H4 (cell line): ENCODE data around the gene ZNF511. TPM values are rescaled to one million over a fixed set of nuclear protein-coding genes. Genes with fewer than 3 reads are reported as not detected.
"Not testable (repeated sequence)": the region's sequence is repeated elsewhere in the genome, so short reads cannot be mapped to it uniquely, and the experiment has no call there.

Experiments
- DNase-seq: peaks from one replicate; pipeline ENCODE4 v3.0.0-alpha.2; 2015; ENCODE audit warnings: low spot score
- total RNA-seq: library from RNA; depleted of rRNA; stranded (reverse); fragments of >200 nt; shearing (Covaris generic); gene quantifications from 2 replicates; pipeline ENCODE4 v1.2.3, GENCODE V29; 2014; rRNA removed

ZNF511 gene, protein sequence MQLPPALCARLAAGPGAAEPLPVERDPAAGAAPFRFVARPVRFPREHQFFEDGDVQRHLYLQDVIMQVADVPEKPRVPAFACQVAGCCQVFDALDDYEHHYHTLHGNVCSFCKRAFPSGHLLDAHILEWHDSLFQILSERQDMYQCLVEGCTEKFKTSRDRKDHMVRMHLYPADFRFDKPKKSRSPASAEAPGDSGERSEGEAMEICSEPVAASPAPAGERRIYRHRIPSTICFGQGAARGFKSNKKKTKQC
- total RNA-seq = 53.2 and 66.3 TPM in 2 replicates

DNA sequence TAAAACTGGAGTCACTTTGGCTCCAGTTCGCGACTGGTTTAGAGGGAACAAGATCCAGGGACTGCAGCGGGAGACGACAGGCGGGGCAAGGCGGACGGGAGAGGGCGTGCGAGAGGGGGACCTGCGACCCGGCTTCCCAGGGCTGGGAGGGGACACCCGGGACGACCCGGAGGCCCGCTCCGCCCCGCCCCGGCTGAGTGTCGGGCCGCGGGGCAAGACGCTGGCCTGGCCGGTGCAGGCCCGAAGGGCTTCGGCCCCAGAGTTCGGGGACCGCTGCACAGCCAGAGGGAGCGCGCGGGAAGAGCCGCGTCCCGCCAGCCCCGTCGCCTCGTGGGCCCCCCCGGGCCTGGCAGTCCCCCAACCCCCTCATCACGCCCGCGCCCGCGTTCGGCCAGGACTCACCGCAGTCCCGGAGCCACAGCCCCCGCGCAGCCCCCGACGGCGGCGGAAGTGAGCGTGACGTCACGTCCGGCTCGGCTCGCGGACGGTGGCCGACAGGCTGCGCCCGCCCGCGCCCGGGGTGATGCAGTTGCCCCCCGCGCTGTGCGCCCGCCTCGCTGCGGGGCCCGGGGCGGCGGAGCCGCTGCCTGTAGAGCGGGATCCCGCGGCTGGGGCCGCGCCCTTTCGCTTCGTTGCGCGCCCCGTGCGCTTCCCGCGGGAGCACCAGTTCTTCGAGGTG is at the start of gene ZNF511, which contains the start of gene TUBGCP2:
Gene ZNF511, plus strand, starts transcription at position 494 of the 679 bp plus-strand sequence. Its CDS starts 30 bp downstream, at position 524.
Gene TUBGCP2, minus strand, starts transcription at position 452 of the 679 bp plus-strand sequence. CDS start 5,931 bp downstream, outside the sequence.
- peak; percentile 68 for DNase-seq

DNA sequence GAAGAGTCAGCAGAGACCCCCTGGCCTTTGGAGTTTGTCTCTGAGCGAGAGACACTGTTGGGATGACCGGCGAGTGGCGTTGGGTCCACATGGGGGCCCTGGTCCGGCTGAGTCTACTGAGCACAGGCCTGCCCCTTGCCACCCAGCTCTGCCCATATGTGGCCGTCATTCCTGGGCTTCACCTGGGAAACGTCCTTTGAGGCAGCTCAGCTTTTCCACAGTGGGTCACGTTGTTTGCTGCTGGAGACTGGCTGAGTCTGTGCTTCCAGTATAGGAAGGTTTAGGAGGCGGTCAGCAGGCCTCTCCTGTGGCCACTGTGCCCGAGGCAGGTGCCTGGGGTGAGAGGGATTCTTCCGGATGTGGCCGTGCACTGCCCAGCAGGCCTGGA is 49.1 kb upstream of the ZNF511 start:
- no peak for DNase-seq

DNA sequence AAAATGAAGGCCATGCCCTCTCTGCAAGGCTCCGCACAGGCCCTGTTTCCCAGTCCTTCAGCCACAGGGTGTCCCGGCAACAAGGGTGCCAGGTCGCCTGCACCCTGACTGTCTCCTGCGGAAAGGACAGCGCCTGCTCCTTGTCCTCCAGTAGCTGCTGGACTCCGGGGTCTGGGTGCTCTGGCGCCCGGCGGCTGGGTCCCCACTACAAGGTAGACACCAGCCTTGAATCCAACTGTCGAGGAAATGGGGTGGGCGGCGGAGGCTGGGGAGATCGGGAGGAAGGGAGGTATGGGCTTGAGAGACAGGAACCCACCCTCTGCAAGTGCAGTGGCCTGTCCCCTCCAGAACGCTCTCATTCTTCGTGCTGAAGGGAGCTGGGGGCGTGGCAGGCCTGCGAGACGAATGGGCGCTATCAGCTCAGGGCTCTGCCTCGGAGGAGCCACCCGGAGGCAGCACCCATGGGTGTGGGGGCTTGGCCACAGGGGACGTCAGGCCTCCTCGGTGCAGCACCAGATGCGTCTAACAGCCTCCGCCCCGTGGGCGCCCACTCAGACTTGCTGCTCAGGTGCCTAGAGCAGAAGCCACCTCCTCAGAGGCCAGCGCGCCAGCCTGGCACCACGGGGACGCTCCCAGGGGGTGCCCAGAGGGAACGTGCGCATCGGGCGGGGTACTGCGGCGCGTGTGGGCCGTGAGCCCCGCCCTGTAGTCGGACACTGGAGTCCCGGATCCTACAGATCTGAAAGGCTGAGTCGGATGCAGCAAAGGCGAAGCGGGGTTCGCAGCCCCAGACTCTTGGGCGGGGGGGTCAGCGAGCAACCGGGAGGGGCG is 47.6 kb upstream of the ZNF511 start:
- DNase-seq = peak; percentile 20

DNA sequence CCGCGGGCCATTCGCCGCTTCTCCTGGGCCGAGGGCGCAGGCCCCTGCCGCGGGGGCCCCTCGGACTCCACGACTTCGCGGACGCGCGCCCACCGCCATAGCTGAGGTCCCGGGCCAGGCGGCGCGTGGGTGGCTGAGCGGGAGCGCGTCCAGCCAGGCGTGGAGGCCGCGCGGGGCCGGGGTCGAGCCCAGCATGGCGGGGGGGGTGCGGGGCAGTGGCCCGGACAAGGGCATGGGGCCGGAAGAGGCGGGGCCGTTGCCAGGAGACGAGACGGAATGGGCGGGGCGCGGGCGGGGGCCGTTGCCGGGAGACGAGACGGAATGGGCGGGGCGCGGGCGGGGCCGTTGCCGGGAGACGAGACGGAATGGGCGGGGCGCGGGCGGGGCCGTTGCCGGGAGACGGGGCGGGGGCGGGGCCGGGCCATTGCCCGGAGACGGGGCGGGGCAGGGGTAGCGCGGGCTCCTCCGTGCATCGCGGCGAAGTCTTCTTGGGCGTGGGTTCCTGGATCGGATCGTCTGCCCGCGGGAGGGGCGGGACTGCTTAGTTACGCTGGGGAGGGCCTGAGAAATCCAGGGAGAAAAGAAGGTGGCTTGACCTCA is 46.9 kb upstream of the ZNF511 start:
- DNase-seq = peak; percentile 40

DNA sequence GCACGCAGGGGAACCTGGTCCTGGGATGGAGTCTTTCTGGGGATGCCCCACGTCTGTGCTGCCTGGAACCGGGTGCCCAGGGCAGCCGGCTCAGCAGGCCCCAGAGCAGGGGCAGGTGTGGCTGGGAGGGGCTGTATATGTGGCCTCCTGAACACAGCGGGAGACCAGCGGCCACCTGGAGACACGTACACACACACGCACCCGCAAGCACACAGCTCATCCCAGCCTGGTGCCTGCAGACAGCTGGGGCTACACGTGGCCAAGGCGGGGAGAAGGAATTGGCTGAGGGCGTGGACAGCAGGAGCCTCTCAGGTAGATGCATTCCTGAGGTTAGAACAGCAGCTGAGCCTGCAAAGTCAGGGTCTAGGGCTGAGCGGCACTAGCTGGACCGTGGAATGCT is 46.0 kb upstream of the ZNF511 start:
- DNase-seq = no peak

DNA sequence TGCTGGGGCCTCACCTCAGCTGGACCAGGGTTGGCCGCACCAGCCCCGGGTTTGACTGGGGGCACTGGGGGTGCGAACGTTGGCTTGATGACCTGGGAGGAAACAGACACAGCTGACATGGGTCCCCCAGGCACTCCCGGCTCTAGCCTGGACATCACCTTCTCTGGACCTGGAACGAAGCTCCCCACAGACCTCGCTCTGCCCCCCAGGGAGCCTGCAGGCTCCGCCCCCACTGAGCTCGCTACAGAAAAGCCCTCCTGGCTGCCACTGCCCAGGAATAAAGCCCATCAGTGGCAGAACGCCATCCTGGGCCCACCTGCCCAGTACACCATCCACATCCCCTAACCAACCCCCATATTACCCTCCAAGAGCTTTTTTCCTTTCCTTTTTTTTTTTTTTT is 45.0 kb upstream of the ZNF511 start:
- DNase-seq = no peak

DNA sequence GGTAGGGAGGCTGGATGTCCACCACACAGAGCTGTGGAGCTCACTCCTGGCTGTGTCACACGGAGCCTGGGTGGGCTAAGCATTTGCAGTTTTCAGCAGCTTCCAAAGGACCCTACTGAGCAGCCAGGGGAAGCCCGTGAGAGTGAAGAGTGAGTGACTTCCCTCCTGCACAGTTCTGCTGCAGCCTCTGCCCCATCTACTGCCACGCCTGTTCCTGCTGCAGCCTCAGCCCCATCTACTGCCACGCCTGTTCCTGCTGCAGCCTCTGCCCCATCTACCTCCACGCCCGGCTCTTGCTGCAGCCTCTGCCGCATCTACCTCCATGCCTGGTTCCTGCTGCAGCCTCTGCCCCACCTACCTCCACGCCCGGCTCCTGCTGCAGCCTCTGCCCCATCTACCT is 44.3 kb upstream of the ZNF511 start:
- DNase-seq = no peak

DNA sequence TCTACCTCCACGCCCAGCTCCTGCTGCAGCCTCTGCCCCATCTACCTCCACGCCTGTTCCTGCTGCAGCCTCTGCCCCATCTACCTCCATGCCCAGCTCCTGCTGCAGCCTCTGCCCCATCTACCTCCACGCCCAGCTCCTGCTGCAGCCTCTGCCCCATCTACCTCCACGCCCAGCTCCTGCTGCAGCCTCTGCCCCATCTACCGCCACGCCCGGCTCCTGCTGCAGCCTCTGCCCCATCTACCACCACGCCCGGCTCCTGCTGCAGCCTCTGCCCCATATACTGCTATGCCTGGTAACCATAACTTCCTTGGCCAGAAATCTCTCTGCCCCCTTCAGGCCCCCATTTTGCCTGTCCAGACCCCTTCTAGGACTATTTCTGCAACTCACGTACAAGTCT is 43.7 kb upstream of the ZNF511 start:
- not testable (repeated sequence) for DNase-seq

DNA sequence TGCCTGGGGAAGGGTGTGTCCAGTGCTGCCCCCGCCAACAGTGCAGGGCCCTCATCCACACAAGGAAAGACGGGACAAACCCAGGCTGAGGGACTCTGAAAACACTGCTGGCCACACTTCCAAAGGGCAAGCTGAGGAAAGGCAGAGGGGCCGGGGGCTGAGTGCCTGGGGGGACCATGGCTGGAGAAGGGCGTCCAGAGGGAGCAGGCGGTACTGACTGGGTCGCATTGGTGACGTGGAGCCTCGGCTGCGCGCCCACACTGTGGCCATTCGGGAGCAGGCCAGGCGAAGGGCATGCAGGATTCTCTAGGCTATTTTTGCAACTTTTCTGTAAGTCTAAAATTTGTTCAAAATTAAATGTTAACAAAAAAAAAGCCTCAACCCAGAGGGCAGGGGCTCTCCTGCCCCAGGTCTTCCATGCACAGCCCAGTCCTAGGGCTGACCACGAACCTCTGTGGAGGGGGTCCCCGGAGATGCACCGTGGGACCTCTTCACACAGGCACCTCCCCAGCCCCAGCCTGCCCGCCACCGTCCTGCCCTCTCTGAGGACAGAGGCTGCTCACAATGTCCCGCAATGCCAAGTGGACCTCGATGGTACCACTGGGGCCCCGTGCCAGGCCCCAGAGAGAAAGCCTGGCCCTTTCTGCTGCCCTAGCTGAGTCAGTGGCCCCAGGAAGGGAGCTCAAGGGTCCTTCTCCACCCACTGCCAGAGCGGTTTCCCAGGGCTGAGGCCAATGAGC is 42.5 kb upstream of the ZNF511 start:
- DNase-seq = no peak

DNA sequence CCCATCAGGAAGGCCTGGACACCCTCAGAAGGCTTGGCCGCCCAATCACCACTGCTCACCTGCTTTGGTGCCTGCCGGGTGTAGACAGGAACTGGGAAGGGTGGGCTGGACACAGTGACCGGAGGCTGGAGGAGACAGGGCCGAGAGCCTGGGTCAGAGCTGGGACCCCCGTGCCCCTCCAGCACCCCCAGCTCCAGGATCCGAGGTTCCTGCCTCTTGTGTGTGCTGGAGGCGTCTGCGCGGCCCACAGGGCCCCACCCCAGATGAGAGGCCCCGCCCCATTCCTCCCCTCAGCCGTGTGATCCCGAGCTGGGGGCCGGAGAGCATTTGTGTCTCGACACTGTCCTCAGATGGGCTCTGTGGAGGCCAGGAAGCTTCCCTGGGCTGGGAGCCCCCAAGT is 41.4 kb upstream of the ZNF511 start:
- DNase-seq = no peak

DNA sequence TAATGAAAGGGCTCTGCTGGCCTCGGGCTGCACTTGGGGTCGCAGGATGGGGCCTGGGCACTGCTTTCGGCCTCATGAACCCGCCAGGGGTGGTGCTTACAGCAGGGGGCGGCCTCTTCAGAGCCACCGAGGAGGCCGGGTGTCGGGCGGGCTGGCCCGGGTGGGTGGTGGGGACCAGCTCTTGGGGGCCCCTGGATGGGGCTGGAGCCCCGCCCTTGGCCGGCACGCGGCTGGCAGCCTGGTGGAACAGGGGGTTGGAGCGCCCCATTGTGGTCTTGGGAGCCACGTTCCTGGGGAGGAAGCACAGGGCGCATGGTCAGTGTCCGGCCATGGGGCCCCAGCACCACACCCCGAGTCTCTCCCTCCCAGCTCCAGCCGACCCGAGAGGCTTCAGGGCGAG is 40.9 kb upstream of the ZNF511 start:
- DNase-seq = no peak

DNA sequence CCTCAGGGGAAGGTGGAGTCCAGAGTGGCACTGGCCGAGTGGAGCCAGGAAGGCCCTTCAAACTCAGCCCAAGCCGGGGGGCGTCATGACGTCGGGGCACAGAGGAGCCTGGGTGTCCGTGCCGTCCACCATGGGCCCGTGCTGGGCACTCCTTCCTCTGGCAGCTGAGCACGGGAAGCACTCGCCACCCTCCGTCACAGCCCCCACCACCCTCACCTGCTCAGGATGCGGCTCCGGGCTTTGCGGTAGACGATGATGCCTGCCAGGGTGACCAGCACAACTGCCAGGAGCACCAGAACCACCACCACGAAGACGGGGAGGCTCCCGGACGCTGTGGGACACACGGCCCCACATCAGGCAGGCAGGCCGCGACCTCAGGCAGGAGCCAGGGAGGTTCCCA is 40.2 kb upstream of the ZNF511 start:
- DNase-seq = no peak

DNA sequence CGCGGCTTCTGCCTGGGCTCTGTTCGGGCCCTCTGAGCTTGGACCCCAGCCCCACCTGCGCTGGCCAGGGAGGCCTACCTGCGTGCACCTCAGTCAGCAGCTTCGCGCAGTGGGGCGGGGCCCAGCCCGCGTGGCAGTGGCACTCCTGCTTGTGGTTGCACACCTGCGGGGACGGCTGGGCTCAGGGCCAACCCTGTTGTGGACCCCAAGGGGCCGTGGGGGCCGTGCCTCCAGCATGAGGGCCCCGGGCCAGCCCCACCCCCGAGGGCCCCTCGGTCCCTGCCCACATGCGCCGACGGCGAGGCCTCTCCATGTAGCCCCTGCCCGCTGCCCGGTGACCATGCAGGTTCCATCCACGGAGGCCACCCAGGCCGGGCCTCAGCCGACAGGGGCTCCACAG is 39.3 kb upstream of the ZNF511 start:
- no peak for DNase-seq

DNA sequence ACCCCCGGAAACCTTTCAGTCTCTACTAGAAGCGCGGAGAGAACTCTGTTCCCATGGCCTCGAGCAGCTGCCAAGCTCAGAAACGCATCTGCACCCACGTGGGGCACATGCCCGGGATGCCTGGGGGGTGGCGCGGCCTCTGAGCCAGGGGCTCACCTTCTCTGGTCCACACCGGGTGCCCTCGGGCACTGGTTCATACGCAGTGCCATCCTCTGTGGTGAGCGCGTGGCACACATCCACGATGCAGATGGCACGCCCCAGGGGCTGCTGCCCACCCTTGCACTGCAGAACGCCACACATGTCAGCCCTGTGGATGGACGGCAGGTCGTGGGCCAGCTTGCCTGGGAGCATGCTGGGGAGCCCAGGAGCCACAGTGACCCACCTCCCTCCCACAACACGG is 38.5 kb upstream of the ZNF511 start:
- DNase-seq = no peak

DNA sequence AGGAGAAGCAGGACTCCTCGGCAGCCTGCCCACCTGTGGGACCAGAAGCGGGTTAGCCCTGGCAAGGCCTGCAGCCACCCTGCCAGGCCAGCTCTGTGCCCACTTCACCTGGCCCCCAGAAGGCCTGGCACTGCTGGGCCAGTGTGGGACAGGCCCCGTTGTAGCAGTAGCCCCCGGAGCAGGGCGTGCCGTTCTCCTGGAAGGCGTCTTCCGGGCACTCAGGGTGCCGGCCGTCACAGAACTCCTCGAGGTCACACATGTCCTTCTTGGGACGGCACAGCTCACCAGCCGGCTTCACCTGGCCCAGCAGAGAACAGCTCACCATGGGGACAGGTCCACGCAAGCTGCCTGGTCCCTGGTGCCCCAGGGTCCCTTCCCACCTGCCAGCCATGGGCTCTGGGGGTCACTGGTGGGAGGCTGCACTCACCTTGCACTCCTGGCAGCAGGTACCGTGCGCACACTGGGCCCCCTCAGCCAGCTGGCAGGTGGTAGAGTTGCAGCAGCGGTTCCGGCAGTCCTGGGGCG is 37.9 kb upstream of the ZNF511 start:
- DNase-seq = no peak

DNA sequence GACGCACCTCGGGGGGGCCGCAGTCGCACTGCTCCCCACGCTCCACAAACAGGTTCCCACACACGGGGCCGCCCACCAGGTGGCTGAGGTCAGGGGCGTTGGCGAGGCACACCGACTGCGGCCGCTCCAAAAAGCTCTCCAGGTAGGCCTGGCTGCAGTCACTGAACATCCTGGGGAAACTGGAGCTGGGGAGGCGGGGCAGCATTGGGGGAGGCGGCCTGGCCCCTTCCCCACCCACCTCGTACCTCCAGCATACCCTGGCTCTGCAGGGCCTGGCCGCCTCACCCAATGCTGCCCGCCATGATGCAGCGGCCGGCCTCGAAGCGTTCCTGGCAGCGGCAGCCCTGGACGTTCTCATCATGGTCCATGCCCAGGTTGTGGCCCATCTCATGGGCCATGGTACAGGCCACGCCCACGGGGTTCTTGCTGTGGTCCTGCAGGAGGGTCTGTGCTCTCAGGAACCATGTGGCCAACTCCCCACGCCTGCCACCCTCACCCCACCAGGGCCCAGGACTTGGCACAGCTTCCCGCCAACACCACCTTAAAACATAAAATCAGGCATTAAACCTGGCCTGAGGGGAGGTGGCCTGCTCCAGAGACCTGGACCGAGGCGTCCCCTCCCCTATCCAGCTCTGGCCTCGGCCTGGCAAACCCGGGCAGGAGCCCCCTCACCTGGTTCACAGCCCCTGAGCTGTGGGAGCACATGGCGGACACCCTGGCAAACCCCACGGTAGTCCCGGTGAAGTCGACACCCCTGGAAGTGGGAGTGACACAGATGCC is 37.0 kb upstream of the ZNF511 start:
- DNase-seq = no peak

DNA sequence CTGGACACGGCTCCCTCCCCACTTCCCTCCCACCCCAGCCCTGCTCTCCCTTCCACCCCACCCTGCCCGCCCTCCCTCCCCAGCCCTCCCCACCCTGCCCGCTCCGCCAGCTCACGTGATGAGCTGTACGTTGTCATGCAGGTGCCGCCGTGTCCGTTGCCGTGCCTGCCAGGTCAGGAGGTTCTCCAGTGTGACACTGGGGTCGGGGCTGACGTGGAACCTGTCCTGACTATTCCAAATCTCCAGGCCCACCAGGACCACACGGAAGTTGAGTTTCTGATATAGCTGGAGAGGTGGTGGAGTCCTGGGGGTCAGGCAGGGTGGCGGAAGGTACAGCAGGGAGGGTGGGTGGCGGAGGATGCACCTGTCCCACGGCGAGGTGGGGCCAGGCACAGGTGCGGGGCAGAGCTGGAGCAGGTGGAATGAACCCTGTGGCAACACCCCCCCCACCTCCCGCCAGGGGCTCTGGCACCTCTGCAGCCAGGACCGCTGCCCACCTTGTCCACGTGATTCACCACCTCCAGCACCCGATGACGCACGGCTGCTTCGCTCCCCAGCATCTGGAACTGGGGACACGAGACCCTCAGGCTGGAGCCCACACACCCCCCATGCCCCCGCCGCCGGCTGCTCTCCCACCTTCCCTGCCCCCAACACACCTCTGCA is 36.3 kb upstream of the ZNF511 start:
- DNase-seq = no peak

DNA sequence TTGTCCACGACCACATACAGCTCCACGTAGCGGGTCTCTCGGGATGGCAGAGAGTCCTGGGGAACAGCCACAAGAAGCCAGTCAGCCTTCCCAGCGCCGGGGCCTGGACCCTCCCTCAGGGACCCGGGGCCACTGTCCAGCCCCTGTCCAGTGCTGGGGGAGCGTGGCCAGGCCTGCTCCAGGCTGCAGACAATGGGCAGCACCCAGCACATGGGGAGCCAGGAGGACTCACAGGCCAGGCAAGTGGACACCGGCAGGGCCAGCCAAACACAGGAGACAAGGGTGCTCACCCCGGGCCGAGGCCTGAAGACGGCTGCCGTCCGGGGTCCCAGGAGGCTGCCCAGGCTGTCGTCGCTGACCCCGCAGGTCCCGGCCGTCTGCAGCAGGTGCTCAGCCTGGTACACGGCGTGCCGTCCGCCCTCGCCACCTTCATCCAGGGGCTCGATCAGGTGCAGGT is 35.7 kb upstream of the ZNF511 start:
- DNase-seq = no peak

DNA sequence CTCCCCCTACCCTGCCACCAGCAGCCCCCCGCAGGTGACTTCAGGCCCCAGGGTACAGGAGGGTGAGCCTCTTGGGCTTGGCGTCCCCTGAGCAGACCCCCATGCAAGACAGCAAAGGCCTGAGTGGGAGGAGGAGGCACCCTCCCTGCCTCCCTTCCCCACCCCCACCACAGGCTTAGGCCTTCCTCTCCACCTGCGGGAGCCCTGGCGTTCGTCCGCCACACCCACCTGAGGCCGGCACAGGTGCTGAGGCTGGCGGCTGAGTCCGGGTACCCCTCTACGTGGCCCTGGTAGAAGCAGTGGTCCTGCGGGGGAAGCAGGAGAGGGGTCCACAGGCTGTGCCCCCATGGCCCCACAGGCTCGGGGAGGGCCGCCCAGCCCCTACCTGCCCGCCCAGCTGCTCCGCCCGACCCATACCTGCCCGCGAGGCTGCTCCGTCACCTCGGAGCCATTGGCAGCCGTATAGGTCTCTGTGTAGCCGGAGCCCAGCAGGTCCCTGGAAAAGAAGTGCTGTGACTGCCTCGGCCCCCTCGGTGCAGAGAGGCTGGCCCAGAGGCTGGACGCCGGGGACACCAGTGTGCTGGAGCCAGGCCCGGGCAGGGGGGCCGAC is 35.1 kb upstream of the ZNF511 start:
- DNase-seq = no peak
